Epithelial cell of proximal tubule (primary cell): ENCODE measurements around the gene CAPNS2. TPM values are rescaled to one million over a fixed set of nuclear protein-coding genes. Genes with fewer than 3 reads are reported as not detected.

Experiments
- DNase-seq: peaks from one replicate; pipeline ENCODE4 v3.0.0-alpha.2; 2011; ENCODE audit warnings: low read depth
- H3K4me3 ChIP-seq: 2 replicates; pipeline ENCODE4 v1.5.1; 2011; ENCODE audit warnings: low read depth, mild to moderate bottlenecking, low read length
- total RNA-seq: library from RNA; depleted of rRNA; stranded (reverse); fragments of >200 nt; gene quantifications from 2 replicates; pipeline ENCODE4 v1.2.3, GENCODE V29; 2015
- TF ChIP-seq, protein P1 (sequence below): conservative IDR thresholded peaks from 2 replicates; pipeline ENCODE4 v1.5.1; 2012; ENCODE audit warnings: low read depth, mild to moderate bottlenecking, low read length

CAPNS2 gene
- total RNA-seq, 1 donor from 2014 or later, result not detected

DNA sequence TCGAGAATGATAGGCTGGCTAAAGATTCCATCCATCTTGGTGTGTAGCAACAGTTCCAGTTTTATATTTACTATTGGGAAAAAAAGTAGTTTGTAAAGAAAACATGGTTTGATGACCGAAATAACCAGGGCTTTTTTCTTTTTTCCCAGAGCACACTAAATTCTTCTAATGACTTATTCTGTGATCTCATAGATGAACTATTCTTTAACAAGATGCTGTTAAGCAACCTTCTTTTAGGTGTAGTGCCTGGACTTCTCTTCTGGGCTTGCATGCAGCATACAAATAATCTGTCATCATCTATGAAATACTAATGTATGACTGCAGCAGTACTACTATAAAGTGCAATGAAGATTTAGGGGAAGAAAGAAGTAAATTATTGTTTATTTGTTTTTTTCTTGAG is 11.0 kb upstream of the CAPNS2 start:
- no peak for DNase-seq
- TF ChIP-seq, protein P1, sequence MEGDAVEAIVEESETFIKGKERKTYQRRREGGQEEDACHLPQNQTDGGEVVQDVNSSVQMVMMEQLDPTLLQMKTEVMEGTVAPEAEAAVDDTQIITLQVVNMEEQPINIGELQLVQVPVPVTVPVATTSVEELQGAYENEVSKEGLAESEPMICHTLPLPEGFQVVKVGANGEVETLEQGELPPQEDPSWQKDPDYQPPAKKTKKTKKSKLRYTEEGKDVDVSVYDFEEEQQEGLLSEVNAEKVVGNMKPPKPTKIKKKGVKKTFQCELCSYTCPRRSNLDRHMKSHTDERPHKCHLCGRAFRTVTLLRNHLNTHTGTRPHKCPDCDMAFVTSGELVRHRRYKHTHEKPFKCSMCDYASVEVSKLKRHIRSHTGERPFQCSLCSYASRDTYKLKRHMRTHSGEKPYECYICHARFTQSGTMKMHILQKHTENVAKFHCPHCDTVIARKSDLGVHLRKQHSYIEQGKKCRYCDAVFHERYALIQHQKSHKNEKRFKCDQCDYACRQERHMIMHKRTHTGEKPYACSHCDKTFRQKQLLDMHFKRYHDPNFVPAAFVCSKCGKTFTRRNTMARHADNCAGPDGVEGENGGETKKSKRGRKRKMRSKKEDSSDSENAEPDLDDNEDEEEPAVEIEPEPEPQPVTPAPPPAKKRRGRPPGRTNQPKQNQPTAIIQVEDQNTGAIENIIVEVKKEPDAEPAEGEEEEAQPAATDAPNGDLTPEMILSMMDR, result no peak
- no peak overlapping the region for H3K4me3 ChIP-seq

DNA sequence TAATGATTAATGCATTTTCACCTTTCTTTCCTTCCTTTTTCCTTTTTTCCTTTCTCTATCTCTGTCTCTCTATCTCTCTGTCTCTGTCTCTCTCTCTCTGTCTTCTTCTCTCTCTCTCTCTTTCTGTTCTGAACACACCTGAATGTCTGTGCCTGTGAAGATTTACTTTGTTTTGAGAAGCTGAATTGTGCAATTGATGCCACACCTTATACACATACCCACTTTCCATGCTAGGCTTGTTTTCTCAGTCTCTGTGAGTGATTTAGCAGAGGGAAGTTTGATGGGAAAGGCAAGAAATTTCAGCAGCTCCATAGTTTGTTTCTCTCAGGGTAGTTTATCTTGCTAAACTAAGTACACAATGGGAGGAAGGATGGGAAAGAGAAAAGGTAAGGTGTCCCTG is 9.3 kb upstream of the CAPNS2 start:
- no peak for DNase-seq

GRCh38 chr16:55559233-55559632 is 7.3 kb upstream of the CAPNS2 start:
- H3K4me3 ChIP-seq, result no peak overlapping the region
- DNase-seq, result no peak

More for the DNA sequence above, 9.3 kb upstream of the CAPNS2 start:
- TF ChIP-seq, protein P1, result no peak
- H3K4me3 ChIP-seq, result no peak overlapping the region

DNA sequence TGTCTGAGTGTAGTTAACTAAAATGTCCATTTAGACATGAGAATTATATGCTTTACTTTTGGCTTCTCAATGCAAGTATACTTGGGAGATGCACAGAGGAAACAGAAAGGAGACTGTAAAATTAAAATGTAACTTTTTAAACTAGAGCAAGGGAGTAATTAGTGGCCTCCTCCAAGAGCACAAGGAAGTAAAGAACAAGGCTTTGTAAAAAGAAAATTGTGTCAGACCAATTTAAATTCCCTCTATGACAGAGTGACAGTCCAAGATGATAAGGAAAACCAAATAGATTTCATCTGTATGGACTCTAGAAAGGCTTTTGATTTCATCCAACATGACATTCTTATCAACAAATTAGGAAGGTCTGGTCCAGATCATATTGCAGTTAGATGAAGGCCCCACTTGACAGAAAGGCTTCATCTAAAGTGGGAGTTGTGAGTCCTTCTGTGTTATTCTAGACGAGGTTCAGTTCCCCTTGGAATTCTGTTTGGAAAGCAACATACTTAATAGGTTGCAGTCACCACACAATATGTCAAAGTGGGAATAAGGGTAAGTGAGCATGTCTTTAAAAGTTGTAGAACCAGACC is 6.5 kb upstream of the CAPNS2 start:
- TF ChIP-seq, protein P1, result no peak
- no peak for DNase-seq
- no peak overlapping the region for H3K4me3 ChIP-seq

More at GRCh38 chr16:55559233-55559632, 7.3 kb upstream of the CAPNS2 start:
- TF ChIP-seq, protein P1, result no peak

DNA sequence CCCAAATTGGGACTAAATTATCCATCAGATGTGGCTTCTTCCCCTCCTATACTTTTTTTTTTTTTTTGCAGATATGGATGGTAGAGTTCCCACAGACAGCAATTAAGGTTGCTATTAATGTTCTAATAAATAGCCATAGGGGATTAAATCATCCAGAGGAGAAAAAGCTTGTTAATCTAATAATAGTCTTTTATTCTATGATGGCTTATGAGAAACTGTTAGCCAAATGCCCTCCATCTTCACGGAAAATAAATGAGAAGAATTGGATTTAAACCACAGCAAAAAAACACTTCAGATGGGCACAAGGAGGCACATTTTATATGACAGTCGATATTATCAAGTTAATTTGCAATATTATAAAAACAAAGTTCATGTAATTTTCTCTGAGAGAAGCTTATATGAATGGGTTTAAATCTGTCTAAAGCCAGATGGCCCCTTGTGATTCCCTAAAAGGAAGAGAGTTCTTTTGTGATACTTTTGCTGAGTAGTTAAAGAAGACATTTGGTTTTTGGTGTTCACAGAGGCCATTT is 5.1 kb upstream of the CAPNS2 start:
- TF ChIP-seq, protein P1, result no peak
- no peak overlapping the region for H3K4me3 ChIP-seq
- no peak for DNase-seq

DNA sequence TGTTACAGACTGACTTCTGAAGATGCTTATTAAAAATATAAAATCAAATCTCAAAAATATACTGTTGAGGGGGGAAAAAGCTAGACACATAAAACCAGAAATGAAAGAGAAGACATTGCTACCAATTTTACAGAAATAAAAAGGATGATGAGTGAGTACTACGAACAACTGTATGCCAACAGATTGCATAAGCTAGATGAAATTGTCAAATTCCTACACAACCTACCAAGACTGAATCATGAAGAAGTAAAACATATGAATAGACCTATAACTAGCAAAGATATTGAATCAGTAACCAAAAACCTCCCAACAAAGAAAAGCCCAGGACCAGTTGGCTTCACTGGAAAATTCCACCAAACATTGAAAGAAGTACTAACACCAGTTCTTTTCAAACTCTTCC is 3.5 kb upstream of the CAPNS2 start:
- DNase-seq, result no peak
- no peak overlapping the region for H3K4me3 ChIP-seq
- TF ChIP-seq, protein P1, result no peak

GRCh38 chr16:55563797-55564196 is 2.7 kb upstream of the CAPNS2 start:
- no peak overlapping the region for H3K4me3 ChIP-seq
- TF ChIP-seq, protein P1, result no peak
- DNase-seq, result no peak
